Measurements from ENCODE around the gene ARIH1. TPM values are rescaled to one million over a fixed set of nuclear protein-coding genes. Genes with fewer than 3 reads are reported as not detected.
"Not testable (repeated sequence)": the region's sequence is repeated elsewhere in the genome, so short reads cannot be mapped to it uniquely, and the experiment has no call there.

The ARIH1 gene
- total RNA-seq = 204 to 216 TPM (median 214 TPM) in 3 replicates

GRCh38 chr15:72473614-72474465 is at the start of gene ARIH1:
Gene ARIH1, plus strand, starts transcription at chr15:72474330. Its CDS starts 310 bp downstream, at chr15:72474640.
- H3K4me3 Mint-ChIP-seq = peak within 1 kb of the TSS; percentile 96
- no peaks in the 10 kb centered on the region for H3K9me3 Mint-ChIP-seq
- peaks cover 31% of the 10 kb centered on the region for H3K4me1 Mint-ChIP-seq
- peak; percentile 91 to 98 for DNase-seq (ENCODE audit: low spot score in 2 of 2, unreplicated experiment in 2 of 2)
- H3K36me3 Mint-ChIP-seq = peaks cover 15% of the 10 kb centered on the region
- no peak for TF ChIP-seq CTCF (IDR thresholded peaks at IDR 0.05; ENCODE audit: unreplicated experiment)
- no peaks in the 10 kb centered on the region for H3K27me3 Mint-ChIP-seq (ENCODE audit: low read depth)
- peak within 1 kb of the TSS; percentile 100 for H3K27ac Mint-ChIP-seq

- no peaks in the 10 kb centered on the region for H3K4me1 Mint-ChIP-seq
- H3K4me3 Mint-ChIP-seq = no peak overlapping the region
- no peak overlapping the region for H3K27ac Mint-ChIP-seq
- H3K9me3 Mint-ChIP-seq = peaks cover 28% of the 10 kb centered on the region
- peaks cover 20% of the 10 kb centered on the region for H3K27me3 Mint-ChIP-seq (ENCODE audit: low read depth)
- TF ChIP-seq CTCF (IDR thresholded peaks at IDR 0.05; ENCODE audit: unreplicated experiment) = no peak
- no peak for DNase-seq (ENCODE audit: low spot score in 2 of 2, unreplicated experiment in 2 of 2)
- peaks cover 2% of the 10 kb centered on the region for H3K36me3 Mint-ChIP-seq
Measured at GRCh38 chr15:72426753-72427152, 47.4 kb upstream of the ARIH1 start.

DNA sequence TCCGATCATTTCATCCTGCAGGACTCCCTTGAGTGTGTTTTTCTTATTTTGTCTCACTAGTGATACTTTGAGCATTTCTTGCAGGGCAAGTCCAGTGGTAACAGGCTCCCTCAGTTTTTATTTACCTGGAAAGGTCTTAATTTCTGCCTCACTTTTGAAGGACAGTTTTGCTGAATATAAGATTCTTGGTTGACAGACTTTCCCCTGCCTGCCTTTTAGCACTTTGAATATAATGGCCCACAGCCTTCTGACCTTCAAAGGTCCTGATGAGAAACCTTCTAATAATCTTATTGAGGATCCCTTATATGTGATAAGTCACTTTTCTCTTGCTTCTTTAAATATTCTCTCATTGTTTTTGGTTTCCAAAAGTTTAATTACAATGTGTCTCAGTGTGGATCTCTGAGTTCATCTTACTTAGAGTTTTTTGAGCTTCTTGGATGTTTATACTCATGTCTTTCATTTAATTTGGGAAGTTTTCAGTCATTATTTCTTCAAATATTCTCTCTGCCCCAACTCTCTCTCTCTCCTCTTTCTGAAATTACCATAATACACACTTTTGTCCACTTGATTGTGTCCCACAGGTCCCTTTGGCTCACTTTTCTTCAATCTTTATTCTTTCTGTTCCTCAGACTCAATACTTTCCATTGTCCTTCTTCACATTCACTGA is 36.3 kb upstream of the ARIH1 start:
- no peak for DNase-seq (ENCODE audit: low spot score in 2 of 2, unreplicated experiment in 2 of 2)
- no peak overlapping the region for H3K4me3 Mint-ChIP-seq
- no peak overlapping the region for H3K27ac Mint-ChIP-seq
- H3K27me3 Mint-ChIP-seq (ENCODE audit: low read depth) = peaks cover 27% of the 10 kb centered on the region
- TF ChIP-seq CTCF (IDR thresholded peaks at IDR 0.05; ENCODE audit: unreplicated experiment) = no peak
- H3K4me1 Mint-ChIP-seq = no peaks in the 10 kb centered on the region
- peaks cover 20% of the 10 kb centered on the region for H3K9me3 Mint-ChIP-seq
- peaks cover 4% of the 10 kb centered on the region for H3K36me3 Mint-ChIP-seq

DNA sequence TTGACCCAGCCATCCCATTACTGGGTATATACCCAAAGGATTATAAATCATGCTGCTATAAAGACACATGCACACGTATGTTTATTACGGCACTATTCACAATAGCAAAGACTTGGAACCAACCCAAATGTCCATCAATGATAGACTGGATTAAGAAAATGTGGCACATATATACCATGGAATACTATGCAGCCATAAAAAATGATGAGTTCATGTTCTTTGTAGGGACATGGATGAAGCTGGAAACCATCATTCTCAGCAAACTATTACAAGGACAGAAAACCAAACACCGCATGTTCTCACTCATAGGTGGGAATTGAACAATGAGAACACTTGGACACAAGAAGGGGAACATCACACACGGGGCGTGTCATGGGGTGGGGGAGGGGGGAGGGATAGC is 31.3 kb upstream of the ARIH1 start:
- H3K36me3 Mint-ChIP-seq; DNase-seq (ENCODE audit: low spot score in 2 of 2, unreplicated experiment in 2 of 2); H3K27ac Mint-ChIP-seq; H3K4me1 Mint-ChIP-seq; H3K9me3 Mint-ChIP-seq; H3K27me3 Mint-ChIP-seq (ENCODE audit: low read depth); H3K4me3 Mint-ChIP-seq: not testable (repeated sequence)

GRCh38 chr15:72445426-72445825 is 28.7 kb upstream of the ARIH1 start:
- DNase-seq (ENCODE audit: low spot score in 2 of 2, unreplicated experiment in 2 of 2) = no peak
- no peak overlapping the region for H3K4me3 Mint-ChIP-seq
- H3K36me3 Mint-ChIP-seq = no peaks in the 10 kb centered on the region
- H3K27me3 Mint-ChIP-seq (ENCODE audit: low read depth) = peaks cover 9% of the 10 kb centered on the region
- H3K27ac Mint-ChIP-seq = no peak overlapping the region
- no peaks in the 10 kb centered on the region for H3K9me3 Mint-ChIP-seq
- no peaks in the 10 kb centered on the region for H3K4me1 Mint-ChIP-seq
- no peak for TF ChIP-seq CTCF (IDR thresholded peaks at IDR 0.05; ENCODE audit: unreplicated experiment)

DNA sequence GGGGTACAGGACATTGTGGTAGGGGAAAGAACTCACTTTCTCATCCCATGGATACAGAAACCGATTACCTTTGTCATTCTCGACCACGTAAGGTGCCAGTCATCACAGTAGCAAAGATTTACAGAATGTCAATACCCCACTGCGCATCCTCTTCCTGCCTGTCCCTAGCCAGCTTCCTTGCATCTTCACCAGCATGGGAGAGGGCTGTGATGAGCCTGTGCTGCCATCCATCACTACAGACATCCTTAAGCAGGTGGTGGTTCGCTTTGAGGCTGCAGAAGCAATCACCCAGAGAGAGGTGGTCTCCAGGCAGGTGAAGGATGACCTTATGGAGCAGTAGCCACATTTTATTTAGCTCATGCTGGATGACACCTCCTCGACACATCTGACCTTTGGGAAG is 23.3 kb upstream of the ARIH1 start:
- Mint-ChIP-seq H3K27me3 (ENCODE audit: low read depth) (peaks cover 31% of the 10 kb centered on the region), H3K36me3 (no peaks in the 10 kb centered on the region), H3K9me3 (no peaks in the 10 kb centered on the region), H3K4me1 (no peaks in the 10 kb centered on the region), H3K27ac (no peak overlapping the region), H3K4me3 (no peak overlapping the region)
- no peak for TF ChIP-seq CTCF (IDR thresholded peaks at IDR 0.05; ENCODE audit: unreplicated experiment)
- no peak for DNase-seq (ENCODE audit: low spot score in 2 of 2, unreplicated experiment in 2 of 2)
